H1 (cell line): ENCODE data around the gene EHD2. TPM values are rescaled to one million over a fixed set of nuclear protein-coding genes. Genes with fewer than 3 reads are reported as not detected.

Experiments
- CTCF ChIA-PET: fragments of 300-600 bp; sonication (Branson Sonifier 250); formaldehyde crosslinking; loops from one replicate; lab custom pipeline; 2021; ENCODE audit not compliant: partially characterized antibody; lab: Charles Lee
- POLR2A ChIA-PET: fragments of 300-600 bp; sonication (Branson Sonifier 250); formaldehyde crosslinking; loops from one replicate; lab custom pipeline; 2021; ENCODE audit warnings: inconsistent platforms; ENCODE audit not compliant: partially characterized antibody; lab: Charles Lee
- DNase-seq, 2 experiments: peaks; one replicate each; pipeline versions ENCODE4 v3.0.0 to v3.0.0-alpha.2; 2010 to 2022; ENCODE audit warnings: low spot score in 2 of 2, low read depth in 1 of 2, mixed read lengths in 1 of 2
- FAIRE-seq: peaks from 2 replicates; lab custom pipeline; 2011; peaks lifted over from hg19 to GRCh38; lab: Jason Lieb, UNC
- H2AFZ ChIP-seq: 2 replicates; pipeline ENCODE4 v1.8.1; 2012; ENCODE audit warnings: low read length, inconsistent platforms
- H2AK5ac ChIP-seq: 2 replicates; pipeline ENCODE4 v1.6.1; 2013; ENCODE audit warnings: low read depth, low read length
- H2BK120ac ChIP-seq: replicated peaks from 2 replicates; pipeline ENCODE3; 2013; ENCODE audit warnings: low read depth, low read length, inconsistent platforms
- H2BK12ac ChIP-seq: 2 replicates; pipeline ENCODE4 v1.6.1; 2013; ENCODE audit warnings: low read depth, low read length
- H2BK15ac ChIP-seq: 2 replicates; pipeline ENCODE4 v1.6.1; 2013; ENCODE audit warnings: low read length
- H2BK20ac ChIP-seq: 2 replicates; pipeline ENCODE4 v1.6.1; 2013; ENCODE audit warnings: low read length
- H2BK5ac ChIP-seq: 2 replicates; pipeline ENCODE4 v1.6.1; 2013; ENCODE audit warnings: low read depth, low read length
- H3K14ac ChIP-seq: 2 replicates; pipeline ENCODE4 v1.6.1; 2013; ENCODE audit warnings: inconsistent platforms; ENCODE audit not compliant: insufficient read length
- H3K18ac ChIP-seq: 2 replicates; pipeline ENCODE4 v1.6.1; 2013; ENCODE audit warnings: low read length; ENCODE audit errors: extremely low read depth
- H3K23ac ChIP-seq: 2 replicates; pipeline ENCODE4 v1.6.1; 2013; ENCODE audit warnings: inconsistent platforms; ENCODE audit not compliant: insufficient read length
- H3K23me2 ChIP-seq: 2 replicates; pipeline ENCODE4 v1.6.1; 2013; ENCODE audit warnings: low read depth, low read length
- H3K27ac ChIP-seq: 2 replicates; pipeline ENCODE4 v1.6.1; 2011; ENCODE audit warnings: low read depth, low read length, inconsistent platforms
- H3K27me3 ChIP-seq, 4 experiments: replicated peaks in 1 of 4; 1 replicate in 1 of 4; 2 replicates in 3 of 4; pipeline versions ENCODE4 v1.6.1 to v1.8.1; 2011 to 2013; ENCODE audit warnings: low read length in 3 of 4, mild to moderate bottlenecking in 3 of 4, inconsistent platforms in 2 of 4, mixed read lengths in 2 of 4, moderate library complexity in 1 of 4; ENCODE audit not compliant: control insufficient read depth in 3 of 4, insufficient read depth in 3 of 4; ENCODE audit errors: extremely low read depth in 1 of 4
- H3K36me3 ChIP-seq, 4 experiments: 2 replicates each; pipeline versions ENCODE4 v1.6.1 to v1.8.1; 2011 to 2013; ENCODE audit warnings: mild to moderate bottlenecking in 4 of 4, low read length in 3 of 4, moderate library complexity in 2 of 4, control low read depth in 1 of 4, inconsistent platforms in 1 of 4; ENCODE audit not compliant: insufficient read depth in 4 of 4, control insufficient read depth in 2 of 4
- H3K4ac ChIP-seq: replicated peaks from 2 replicates; pipeline ENCODE3; 2013; ENCODE audit warnings: low read length, low read depth, mixed read lengths, inconsistent platforms; ENCODE audit not compliant: insufficient read length
- H3K4me1 ChIP-seq, 4 experiments: replicated peaks in 1 of 4; 1 replicate in 1 of 4; 2 replicates in 3 of 4; pipeline versions ENCODE4 v1.6.1 to v1.8.1; 2011 to 2013; ENCODE audit warnings: low read length in 3 of 4, inconsistent platforms in 2 of 4, mixed read lengths in 1 of 4; ENCODE audit not compliant: insufficient read depth in 4 of 4, control insufficient read depth in 3 of 4
- H3K4me2 ChIP-seq, 2 experiments: 2 replicates each; pipeline versions ENCODE4 v1.6.1 to v1.8.1; 2011 to 2013; ENCODE audit warnings: low read depth in 2 of 2, low read length in 2 of 2, control low read depth in 1 of 2, inconsistent platforms in 1 of 2, mild to moderate bottlenecking in 1 of 2; ENCODE audit not compliant: insufficient read depth in 1 of 2
- H3K4me3 ChIP-seq, 4 experiments: fragments of 200-600, 300-600 bp in 1 of 4; sonication (generic), shearing (Covaris generic), sonication (Bioruptor Twin) in 1 of 4; 2 replicates each; pipeline versions ENCODE4 v1.5.1 to v1.8.1; 2011 to 2016; ENCODE audit warnings: low read length in 4 of 4, low read depth in 3 of 4, control low read depth in 2 of 4, inconsistent platforms in 2 of 4, mild to moderate bottlenecking in 2 of 4, mixed read lengths in 1 of 4, moderate library complexity in 1 of 4; ENCODE audit not compliant: insufficient read depth in 2 of 4; ENCODE audit errors: extremely low read depth in 1 of 4
- H3K56ac ChIP-seq: replicated peaks from 2 replicates; pipeline ENCODE3; 2013; ENCODE audit warnings: low read depth, mild to moderate bottlenecking, mixed read lengths, low read length, inconsistent platforms; ENCODE audit not compliant: insufficient read length
- H3K79me1 ChIP-seq: 2 replicates; pipeline ENCODE4 v1.6.1; 2013; ENCODE audit warnings: low read depth, low read length, control low read depth
- H3K79me2 ChIP-seq, 2 experiments: 2 replicates each; pipeline versions ENCODE4 v1.6.1 to v1.8.1; 2012 to 2013; ENCODE audit warnings: low read length in 2 of 2, mild to moderate bottlenecking in 2 of 2, inconsistent platforms in 1 of 2; ENCODE audit not compliant: insufficient read depth in 2 of 2, control insufficient read depth in 1 of 2
- H3K9ac ChIP-seq, 4 experiments: replicated peaks in 1 of 4; 1 replicate in 1 of 4; 2 replicates in 3 of 4; pipeline versions ENCODE4 v1.6.1 to v1.8.1; 2011 to 2013; ENCODE audit warnings: low read depth in 3 of 4, low read length in 3 of 4, control low read depth in 2 of 4, mild to moderate bottlenecking in 2 of 4, moderate library complexity in 2 of 4, inconsistent platforms in 1 of 4; ENCODE audit errors: extremely low read depth in 1 of 4
- H3K9me3 ChIP-seq, 2 experiments: 2 replicates each; pipeline versions ENCODE4 v1.6.1 to v1.8.1; 2012 to 2013; ENCODE audit warnings: mild to moderate bottlenecking in 2 of 2, moderate library complexity in 2 of 2, control low read depth in 1 of 2, inconsistent platforms in 1 of 2, low read depth in 1 of 2, low read length in 1 of 2, mixed read lengths in 1 of 2; ENCODE audit not compliant: insufficient read depth in 2 of 2
- H4K20me1 ChIP-seq, 2 experiments: replicated peaks in 1 of 2; 2 replicates each; pipeline versions ENCODE3 to v1.8.1; 2011 to 2013; ENCODE audit warnings: inconsistent platforms in 2 of 2, low read length in 2 of 2, mild to moderate bottlenecking in 1 of 2; ENCODE audit not compliant: insufficient read depth in 2 of 2, control insufficient read depth in 1 of 2
- H4K5ac ChIP-seq: 2 replicates; pipeline ENCODE4 v1.6.1; 2013; ENCODE audit warnings: low read length, low read depth, mixed read lengths, inconsistent platforms; ENCODE audit not compliant: insufficient read length
- H4K8ac ChIP-seq: 2 replicates; pipeline ENCODE4 v1.8.0; 2013; ENCODE audit warnings: mild to moderate bottlenecking, moderate library complexity, low read length, inconsistent platforms; ENCODE audit not compliant: insufficient read depth; ENCODE audit errors: extremely low read depth
- H4K91ac ChIP-seq: replicated peaks from 2 replicates; pipeline ENCODE3; 2013; ENCODE audit warnings: low read length, mixed read lengths, inconsistent platforms; ENCODE audit not compliant: insufficient read length
- CEBPB ChIP-seq: IDR thresholded peaks from 2 replicates; pipeline ENCODE4 v1.6.1; 2012; ENCODE audit warnings: low read depth, low read length
- RNF2 ChIP-seq: fragments of 200-900, 300-1000 bp; sonication (generic); IDR thresholded peaks from 2 replicates; pipeline ENCODE4 v1.7.1; 2016; ENCODE audit warnings: borderline replicate concordance, low read depth, mild to moderate bottlenecking, antibody characterized with exemption, low read length; ENCODE audit not compliant: poor library complexity, severe bottlenecking; ENCODE audit errors: missing control alignments
- RXRA ChIP-seq: IDR thresholded peaks from 2 replicates; pipeline ENCODE4 v1.6.1; 2011; ENCODE audit warnings: low read depth, mild to moderate bottlenecking, low read length, moderate library complexity; ENCODE audit not compliant: insufficient read depth
- WGBS, 2 experiments: shearing (Covaris generic) in 1 of 2; methylation state at CpG; one replicate each; pipeline versions ENCODE4 v1.1.6 to v1.1.7; 2013 to 2015; ENCODE audit warnings: low lambda C conversion rate in 2 of 2, mixed read lengths in 2 of 2, inconsistent platforms in 1 of 2, low coverage in 1 of 2, missing lambda C conversion rate in 1 of 2; ENCODE audit not compliant: insufficient replicate concordance in 2 of 2, insufficient coverage in 1 of 2, insufficient read length in 1 of 2; ENCODE audit errors: extremely low coverage in 1 of 2, missing lambda C conversion rate in 1 of 2; 5-methylcytosine and 5-hydroxymethylcytosine counted together
- polyA plus RNA-seq, 7 experiments: library from polyadenylated mRNA; depleted of rRNA in 3 of 7; stranded (reverse) in 5 of 7; unstranded in 2 of 7; fragments of >200 nt in 5 of 7; fragments of 200-250 nt in 2 of 7; gene quantifications; 1 replicate in 5 of 7; 2 replicates in 1 of 7; 4 replicates in 1 of 7; pipeline versions ENCODE4 v1.2.1 to v1.2.3, GENCODE V29; 2011 to 2013; ENCODE audit warnings: missing spikeins in 2 of 7, mixed read lengths in 2 of 7
- total RNA-seq: library from RNA; stranded (reverse); fragmentation: NEBNext Ultra II Directional; extraction: Animal tissue kit (Norgen Biotek cat#: 25700); gene quantifications from 2 replicates; pipeline ENCODE4 v1.2.1, GENCODE V29; 2021

EHD2 gene
- total and polyA plus RNA-seq, 2 of the 8 experiments (the other 6 are each of a cell fraction or from before 2014, with no cell fraction given), result 4.5 to 14.3 TPM

DNA sequence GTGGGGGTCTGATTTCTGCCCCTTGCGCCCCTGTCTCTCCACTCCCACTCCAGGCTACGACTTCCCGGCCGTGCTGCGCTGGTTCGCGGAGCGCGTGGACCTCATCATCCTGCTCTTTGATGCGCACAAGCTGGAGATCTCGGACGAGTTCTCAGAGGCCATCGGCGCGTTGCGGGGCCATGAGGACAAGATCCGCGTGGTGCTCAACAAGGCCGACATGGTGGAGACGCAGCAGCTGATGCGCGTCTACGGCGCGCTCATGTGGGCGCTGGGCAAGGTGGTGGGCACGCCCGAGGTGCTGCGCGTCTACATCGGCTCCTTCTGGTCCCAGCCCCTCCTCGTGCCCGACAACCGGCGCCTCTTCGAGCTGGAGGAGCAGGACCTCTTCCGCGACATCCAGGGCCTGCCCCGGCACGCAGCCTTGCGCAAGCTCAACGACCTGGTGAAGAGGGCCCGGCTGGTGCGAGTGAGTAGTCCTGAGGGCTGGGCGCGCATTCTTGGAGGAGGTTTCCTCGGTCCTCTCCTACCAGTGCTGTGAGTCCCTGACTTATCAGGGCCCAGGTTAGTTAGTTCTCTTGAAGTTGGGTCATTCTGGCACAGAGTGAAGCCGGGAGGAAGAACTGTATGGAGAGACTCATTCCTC lies 12.7 kb downstream of the EHD2 start:
- no peak overlapping the region for H2BK12ac ChIP-seq
- H4K20me1 ChIP-seq, result no peaks in the 10 kb centered on the region
- H3K56ac ChIP-seq, result no peak overlapping the region
- H3K23me2 ChIP-seq, result peaks cover 5% of the 10 kb centered on the region; the same call in 1 of the 2 replicates
- DNase-seq (no peak), FAIRE-seq (no peak)
- H3K14ac ChIP-seq, result no peak overlapping the region
- 94% methylated on average over 48 of the region's 48 CpGs; no CpG with 5 or more reads in 1 of the 2 experiments for WGBS, 2 experiments
- peak overlapping the region; percentile 48; the same call in 1 of the 2 replicates for H2AK5ac ChIP-seq
- H3K27ac ChIP-seq, result no peak overlapping the region
- 0 out of 2 replicates have a peak, but pooled peaks have one; percentile 12 for TF ChIP-seq CEBPB
- TF ChIP-seq RXRA, result no peak
- no peak for TF ChIP-seq RNF2
- H3K9me3 ChIP-seq, result no peaks in the 10 kb centered on the region
- H2BK5ac ChIP-seq, result no peak overlapping the region
- no peaks in the 10 kb centered on the region for H3K36me3 ChIP-seq
- H3K9ac ChIP-seq, result no peak overlapping the region
- ChIA-PET CTCF (interaction anchor here (1.0 to 15.9 kb wide), 4 partner anchors 11 to 33 kb away, joined by 3 to 143 read pairs (median 14); partner anchors contain the start of gene EHD2), POLR2A (no interaction called here)
- H3K4me3 ChIP-seq, result no peak overlapping the region
- H2AFZ ChIP-seq, result no peak overlapping the region
- no peak overlapping the region for H3K23ac ChIP-seq
- H4K8ac ChIP-seq, result no peak overlapping the region
- H3K79me2 ChIP-seq, result no peaks in the 10 kb centered on the region
- no peak overlapping the region; the same call in 1 of the 2 replicates for H2BK15ac ChIP-seq
- H2BK120ac ChIP-seq, result no peak overlapping the region
- no peaks in the 10 kb centered on the region for H3K27me3 ChIP-seq
- H3K4ac ChIP-seq, result no peak overlapping the region
- no peak overlapping the region for H2BK20ac ChIP-seq
- H3K79me1 ChIP-seq, result no peaks in the 10 kb centered on the region; the same call in 1 of the 2 replicates
- no peak overlapping the region for H3K4me2 ChIP-seq
- H3K4me1 ChIP-seq, result peaks cover 0 to 9% (median 5%) of the 10 kb centered on the region in 4 experiments; a peak in 2 of 7 replicates
- H3K18ac ChIP-seq, result no peak overlapping the region
- H4K5ac ChIP-seq, result no peak overlapping the region
- H4K91ac ChIP-seq, result no peak overlapping the region
